Activated T-helper 9 cell treated with anti-CD3 and anti-CD28 coated beads, Interleukin-2, amount 50 U/mL, for 16 hours (primary cell): Measurements from ENCODE around the gene RPL28.

ENCODE experiments used
- DNase-seq: peaks from one replicate; pipeline ENCODE4 v3.0.0-alpha.2; 2020; ENCODE audit warnings: low read depth

The RPL28 gene

GRCh38 chr19:55385724-55386492 lies at the start of gene RPL28:
RPL28 (plus strand) TSS chr19:55385932; CDS start chr19:55386358, 426 bp downstream.
- peak; percentile 96 for DNase-seq

GRCh38 chr19:55336101-55336500 lies 49.6 kb upstream of the RPL28 start:
- no peak for DNase-seq

- DNase-seq = peak; percentile 100
Measured at GRCh38 chr19:55339105-55339888, 46.4 kb upstream of the RPL28 start, which contains the start of gene KMT5C. KMT5C (plus strand) TSS chr19:55339876; CDS start chr19:55341937, 2,061 bp downstream.

- no peak for DNase-seq
Measured at GRCh38 chr19:55339889-55340783, 45.6 kb upstream of the RPL28 start.

GRCh38 chr19:55340784-55341147 lies 45.0 kb upstream of the RPL28 start:
- DNase-seq = no peak

GRCh38 chr19:55341171-55341588 lies 44.6 kb upstream of the RPL28 start:
- peak; percentile 38 for DNase-seq

- no peak for DNase-seq
Measured at GRCh38 chr19:55341595-55342531, 43.9 kb upstream of the RPL28 start.

- DNase-seq = no peak
Measured at GRCh38 chr19:55344444-55344843, 41.3 kb upstream of the RPL28 start.

GRCh38 chr19:55345101-55345817 lies 40.5 kb upstream of the RPL28 start:
- DNase-seq = no peak

- no peak for DNase-seq
Measured at GRCh38 chr19:55345818-55346724, 39.7 kb upstream of the RPL28 start.

- no peak for DNase-seq
Measured at GRCh38 chr19:55346725-55347441, 38.8 kb upstream of the RPL28 start.

- DNase-seq = no peak
Measured at GRCh38 chr19:55347442-55348009, 38.2 kb upstream of the RPL28 start.

GRCh38 chr19:55348317-55349034 lies 37.3 kb upstream of the RPL28 start:
- no peak for DNase-seq

- no peak for DNase-seq
Measured at GRCh38 chr19:55350620-55351315, 35.0 kb upstream of the RPL28 start.

- no peak for DNase-seq
Measured at GRCh38 chr19:55352040-55352439, 33.7 kb upstream of the RPL28 start.

- no peak for DNase-seq
Measured at GRCh38 chr19:55352549-55353145, 33.1 kb upstream of the RPL28 start.
